ENCODE measurements around the gene MAML1. TPM values are rescaled to one million over a fixed set of nuclear protein-coding genes. Genes with fewer than 3 reads are reported as not detected.

The MAML1 gene
- total and polyA plus RNA-seq, 10 of the 15 experiments (the other 5 are each of a cell fraction or from before 2014, with no cell fraction given): 0.42 to 23.9 (median 7.3) TPM

DNA sequence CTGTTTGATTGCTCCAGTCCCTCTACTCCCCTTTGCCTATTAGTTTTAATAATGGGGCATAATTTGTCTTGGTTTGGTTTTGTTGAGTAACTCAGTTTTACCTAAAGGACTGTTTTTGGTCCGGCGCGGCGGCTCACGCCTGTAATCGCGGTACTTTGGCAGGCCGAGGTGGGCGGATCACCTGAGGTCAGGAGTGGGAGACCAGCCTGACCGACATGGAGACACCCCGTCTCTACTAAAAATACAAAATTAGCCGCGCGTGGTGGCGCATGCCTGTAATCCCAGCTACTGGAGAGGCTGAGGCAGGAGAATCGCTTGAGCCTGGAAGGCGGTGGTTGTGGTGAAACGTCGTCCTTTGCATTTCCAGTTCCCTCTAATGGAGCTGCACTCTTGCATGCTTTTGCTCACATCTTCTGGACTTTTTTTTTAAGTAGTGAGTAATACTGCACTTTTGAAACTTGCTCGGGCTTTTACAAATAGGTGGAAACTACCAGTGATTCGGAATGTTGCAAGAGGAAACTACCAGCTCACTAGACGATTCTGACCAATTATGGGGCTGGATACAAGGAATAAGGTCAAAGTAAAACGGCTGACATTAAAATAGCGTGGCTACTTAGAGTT lies 721 bp upstream of the MAML1 start (continued):
- TF ChIP-seq, protein P1, sequence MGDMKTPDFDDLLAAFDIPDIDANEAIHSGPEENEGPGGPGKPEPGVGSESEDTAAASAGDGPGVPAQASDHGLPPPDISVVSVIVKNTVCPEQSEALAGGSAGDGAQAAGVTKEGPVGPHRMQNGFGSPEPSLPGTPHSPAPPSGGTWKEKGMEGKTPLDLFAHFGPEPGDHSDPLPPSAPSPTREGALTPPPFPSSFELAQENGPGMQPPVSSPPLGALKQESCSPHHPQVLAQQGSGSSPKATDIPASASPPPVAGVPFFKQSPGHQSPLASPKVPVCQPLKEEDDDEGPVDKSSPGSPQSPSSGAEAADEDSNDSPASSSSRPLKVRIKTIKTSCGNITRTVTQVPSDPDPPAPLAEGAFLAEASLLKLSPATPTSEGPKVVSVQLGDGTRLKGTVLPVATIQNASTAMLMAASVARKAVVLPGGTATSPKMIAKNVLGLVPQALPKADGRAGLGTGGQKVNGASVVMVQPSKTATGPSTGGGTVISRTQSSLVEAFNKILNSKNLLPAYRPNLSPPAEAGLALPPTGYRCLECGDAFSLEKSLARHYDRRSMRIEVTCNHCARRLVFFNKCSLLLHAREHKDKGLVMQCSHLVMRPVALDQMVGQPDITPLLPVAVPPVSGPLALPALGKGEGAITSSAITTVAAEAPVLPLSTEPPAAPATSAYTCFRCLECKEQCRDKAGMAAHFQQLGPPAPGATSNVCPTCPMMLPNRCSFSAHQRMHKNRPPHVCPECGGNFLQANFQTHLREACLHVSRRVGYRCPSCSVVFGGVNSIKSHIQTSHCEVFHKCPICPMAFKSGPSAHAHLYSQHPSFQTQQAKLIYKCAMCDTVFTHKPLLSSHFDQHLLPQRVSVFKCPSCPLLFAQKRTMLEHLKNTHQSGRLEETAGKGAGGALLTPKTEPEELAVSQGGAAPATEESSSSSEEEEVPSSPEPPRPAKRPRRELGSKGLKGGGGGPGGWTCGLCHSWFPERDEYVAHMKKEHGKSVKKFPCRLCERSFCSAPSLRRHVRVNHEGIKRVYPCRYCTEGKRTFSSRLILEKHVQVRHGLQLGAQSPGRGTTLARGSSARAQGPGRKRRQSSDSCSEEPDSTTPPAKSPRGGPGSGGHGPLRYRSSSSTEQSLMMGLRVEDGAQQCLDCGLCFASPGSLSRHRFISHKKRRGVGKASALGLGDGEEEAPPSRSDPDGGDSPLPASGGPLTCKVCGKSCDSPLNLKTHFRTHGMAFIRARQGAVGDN (IDR thresholded peaks at IDR 0.05): no peak
- TF ChIP-seq MTA2 (IDR thresholded peaks at IDR 0.05; ENCODE audit: low read depth) (0 out of 2 replicates have a peak, but pooled peaks have one; percentile 23), IKZF1 (conservative IDR thresholded peaks at IDR 0.05) (peak; percentile 34; the same call in 1 of the 2 replicates), ZZZ3 (IDR thresholded peaks at IDR 0.05; ENCODE audit: control insufficient read depth, insufficient read length, low read depth) (no peak), SMC3 (IDR thresholded peaks at IDR 0.05; ENCODE audit: borderline replicate concordance, low read length) (no peak), MXI1 (IDR thresholded peaks at IDR 0.05; ENCODE audit: low read depth, low read length) (no peak), GATAD2B (conservative IDR thresholded peaks at IDR 0.05; ENCODE audit: low read depth) (no peak), RFX5 (IDR thresholded peaks at IDR 0.05; ENCODE audit: low read depth, low read length) (no peak), ETV6 (conservative IDR thresholded peaks at IDR 0.05 in 1 of 2, IDR thresholded peaks at IDR 0.05 in 1 of 2; ENCODE audit: borderline replicate concordance in 1 of 2, low read depth in 1 of 2) (no peak), MYB (IDR thresholded peaks at IDR 0.05; ENCODE audit: borderline replicate concordance, low read depth, low read length) (no peak)
- TF ChIP-seq, protein P2, sequence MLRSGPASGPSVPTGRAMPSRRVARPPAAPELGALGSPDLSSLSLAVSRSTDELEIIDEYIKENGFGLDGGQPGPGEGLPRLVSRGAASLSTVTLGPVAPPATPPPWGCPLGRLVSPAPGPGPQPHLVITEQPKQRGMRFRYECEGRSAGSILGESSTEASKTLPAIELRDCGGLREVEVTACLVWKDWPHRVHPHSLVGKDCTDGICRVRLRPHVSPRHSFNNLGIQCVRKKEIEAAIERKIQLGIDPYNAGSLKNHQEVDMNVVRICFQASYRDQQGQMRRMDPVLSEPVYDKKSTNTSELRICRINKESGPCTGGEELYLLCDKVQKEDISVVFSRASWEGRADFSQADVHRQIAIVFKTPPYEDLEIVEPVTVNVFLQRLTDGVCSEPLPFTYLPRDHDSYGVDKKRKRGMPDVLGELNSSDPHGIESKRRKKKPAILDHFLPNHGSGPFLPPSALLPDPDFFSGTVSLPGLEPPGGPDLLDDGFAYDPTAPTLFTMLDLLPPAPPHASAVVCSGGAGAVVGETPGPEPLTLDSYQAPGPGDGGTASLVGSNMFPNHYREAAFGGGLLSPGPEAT (IDR thresholded peaks at IDR 0.05; ENCODE audit: low read depth): no peak
- TF ChIP-seq, protein P3, sequence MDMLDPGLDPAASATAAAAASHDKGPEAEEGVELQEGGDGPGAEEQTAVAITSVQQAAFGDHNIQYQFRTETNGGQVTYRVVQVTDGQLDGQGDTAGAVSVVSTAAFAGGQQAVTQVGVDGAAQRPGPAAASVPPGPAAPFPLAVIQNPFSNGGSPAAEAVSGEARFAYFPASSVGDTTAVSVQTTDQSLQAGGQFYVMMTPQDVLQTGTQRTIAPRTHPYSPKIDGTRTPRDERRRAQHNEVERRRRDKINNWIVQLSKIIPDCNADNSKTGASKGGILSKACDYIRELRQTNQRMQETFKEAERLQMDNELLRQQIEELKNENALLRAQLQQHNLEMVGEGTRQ (IDR thresholded peaks at IDR 0.05; ENCODE audit: borderline replicate concordance, low read depth, low read length): no peak
